GM23338 (cell line): ENCODE results near the gene NTN4. TPM values are rescaled to one million over a fixed set of nuclear protein-coding genes. Genes with fewer than 3 reads are reported as not detected.

Source experiments
- ATAC-seq: fragments of 200-7000 bp; cut with Tn5 transposase; 3 replicates; pipeline ENCODE4 v1.9.1; 2020
- DNase-seq: peaks from one replicate; pipeline ENCODE4 v3.0.0-alpha.2; 2015; ENCODE audit warnings: low spot score
- H2AFZ ChIP-seq: fragments of 200-600 bp; sonication (generic); 2 replicates; pipeline ENCODE4 v1.8.0; 2016; ENCODE audit warnings: antibody characterized with exemption, mild to moderate bottlenecking, moderate library complexity
- H3F3A ChIP-seq: fragments of 200-600 bp; sonication (generic); replicated peaks from 2 replicates; pipeline ENCODE4 v1.8.0; 2017; ENCODE audit warnings: antibody characterized with exemption, mixed run types, low read depth
- H3K27ac ChIP-seq: fragments of 200-600 bp; sonication (generic); 2 replicates; pipeline ENCODE4 v1.6.1; 2016; ENCODE audit warnings: low read depth
- H3K27me3 ChIP-seq: fragments of 200-600 bp; sonication (generic); 2 replicates; pipeline ENCODE4 v1.8.0; 2016; ENCODE audit warnings: mild to moderate bottlenecking, mixed run types, moderate library complexity; ENCODE audit not compliant: insufficient read depth
- H3K36me3 ChIP-seq: fragments of 200-600 bp; sonication (generic); 2 replicates; pipeline ENCODE4 v1.8.0; 2016; ENCODE audit warnings: mild to moderate bottlenecking; ENCODE audit not compliant: insufficient read depth
- H3K4me1 ChIP-seq: fragments of 200-600 bp; sonication (generic); 2 replicates; pipeline ENCODE4 v1.8.0; 2016; ENCODE audit warnings: mild to moderate bottlenecking, moderate library complexity; ENCODE audit not compliant: insufficient read depth
- H3K4me2 ChIP-seq: fragments of 200-600 bp; sonication (generic); 2 replicates; pipeline ENCODE4 v1.7.1; 2017; ENCODE audit warnings: mixed run types
- H3K4me3 ChIP-seq: fragments of 200-600 bp; sonication (generic); 2 replicates; pipeline ENCODE4 v1.6.1; 2016; ENCODE audit warnings: mixed run types
- H3K79me2 ChIP-seq: fragments of 200-600 bp; sonication (generic); replicated peaks from 2 replicates; pipeline ENCODE4 v1.8.0; 2017; ENCODE audit warnings: mild to moderate bottlenecking; ENCODE audit not compliant: insufficient read depth
- H3K9me2 ChIP-seq: fragments of 200-600 bp; sonication (generic); 2 replicates; pipeline ENCODE4 v1.8.0; 2017; ENCODE audit not compliant: insufficient read depth
- H4K20me1 ChIP-seq: fragments of 200-600 bp; sonication (generic); replicated peaks from 2 replicates; pipeline ENCODE4 v1.8.0; 2017; ENCODE audit warnings: mild to moderate bottlenecking; ENCODE audit not compliant: insufficient read depth
- H3K27ac Mint-ChIP-seq: 2 replicates; pipeline ENCODE4 v1.8.0; 2020; ENCODE audit warnings: inconsistent platforms, mild to moderate bottlenecking, moderate library complexity, mixed read lengths
- H3K27me3 Mint-ChIP-seq: 3 replicates; pipeline ENCODE4 v1.8.0; 2022; ENCODE audit warnings: low read depth, mild to moderate bottlenecking, moderate library complexity, mixed read lengths, inconsistent platforms; ENCODE audit not compliant: insufficient read depth, poor library complexity
- H3K36me3 Mint-ChIP-seq: 3 replicates; pipeline ENCODE4 v1.8.0; 2021; ENCODE audit warnings: low read depth, mild to moderate bottlenecking, inconsistent platforms, moderate library complexity, mixed read lengths
- H3K4me1 Mint-ChIP-seq: 3 replicates; pipeline ENCODE4 v1.8.0; 2020; ENCODE audit warnings: mild to moderate bottlenecking, inconsistent platforms, mixed read lengths
- H3K4me3 Mint-ChIP-seq: 3 replicates; pipeline ENCODE4 v1.8.0; 2021; ENCODE audit warnings: moderate library complexity, mild to moderate bottlenecking, inconsistent platforms, mixed read lengths
- H3K9me3 Mint-ChIP-seq: 3 replicates; pipeline ENCODE4 v1.8.0; 2020; ENCODE audit warnings: moderate library complexity, mild to moderate bottlenecking, inconsistent platforms, mixed read lengths
- CREB1 ChIP-seq: fragments of 250-450 bp; sonication (Bioruptor Pico); IDR thresholded peaks from 2 replicates; pipeline ENCODE4 v1.5.0; 2020; ENCODE audit warnings: low read depth, mild to moderate bottlenecking, moderate library complexity
- EZH2 ChIP-seq: fragments of 200-600 bp; sonication (generic); IDR thresholded peaks from one replicate; pipeline ENCODE4 v1.8.0; 2017; ENCODE audit warnings: antibody characterized with exemption, mild to moderate bottlenecking, low read depth; ENCODE audit not compliant: unreplicated experiment
- EZH2phosphoT487 ChIP-seq: fragments of 200-600 bp; sonication (generic); IDR thresholded peaks from one replicate; pipeline ENCODE4 v1.8.1; 2018; ENCODE audit warnings: antibody characterized with exemption; ENCODE audit not compliant: unreplicated experiment
- JUNB ChIP-seq: IDR thresholded peaks from one replicate; pipeline ENCODE4 v1.6.1; 2016; ENCODE audit warnings: antibody characterized with exemption; ENCODE audit not compliant: unreplicated experiment
- NANOG ChIP-seq: IDR thresholded peaks from 2 replicates; pipeline ENCODE4 v1.6.1; 2016; ENCODE audit warnings: antibody characterized with exemption, borderline replicate concordance
- POLR2AphosphoS5 ChIP-seq: IDR thresholded peaks from 2 replicates; pipeline ENCODE4 v1.6.1; 2016; ENCODE audit warnings: antibody characterized with exemption, low read depth
- STAT1 ChIP-seq: IDR thresholded peaks from one replicate; pipeline ENCODE4 v1.6.1; 2016; ENCODE audit warnings: antibody characterized with exemption; ENCODE audit not compliant: unreplicated experiment
- ZNF114 ChIP-seq: fragments of 250-450 bp; sonication (Bioruptor Pico); IDR thresholded peaks from 2 replicates; pipeline ENCODE4 v1.5.0; 2020; ENCODE audit warnings: mild to moderate bottlenecking, moderate library complexity
- ZNF331 ChIP-seq: fragments of 250-450 bp; sonication (Bioruptor Pico); IDR thresholded peaks from 2 replicates; pipeline ENCODE4 v1.5.0; 2020; ENCODE audit warnings: low read depth, mild to moderate bottlenecking, moderate library complexity
- polyA plus RNA-seq: library from polyadenylated mRNA; unstranded; fragments of >200 nt; fragmentation: Nextera tagmentation; extraction: Ambion mirVana; gene quantifications from 2 replicates; pipeline ENCODE4 v1.2.1, GENCODE V29; 2016
- total RNA-seq: library from RNA; depleted of rRNA; stranded (reverse); fragments of >200 nt; shearing (Covaris generic); gene quantifications from 2 replicates; pipeline ENCODE4 v1.2.3, GENCODE V29; 2014
- TF ChIP-seq, protein P1 (sequence below): fragments of 250-450 bp; sonication (Bioruptor Pico); IDR thresholded peaks from 2 replicates; pipeline ENCODE4 v1.5.0; 2020; ENCODE audit warnings: mild to moderate bottlenecking, moderate library complexity
- TF ChIP-seq, protein P2 (sequence below): IDR thresholded peaks from one replicate; pipeline ENCODE4 v1.6.1; 2018; ENCODE audit warnings: antibody characterized with exemption; ENCODE audit not compliant: unreplicated experiment
- TF ChIP-seq, protein P3 (sequence below), 2 experiments: fragments of 200-600 bp in 1 of 2; sonication (generic) in 1 of 2; conservative IDR thresholded peaks; 2 replicates each; pipeline versions ENCODE4 v1.5.1 to v1.6.1; 2016 to 2017; ENCODE audit warnings: antibody characterized with exemption in 2 of 2, low read depth in 2 of 2, mild to moderate bottlenecking in 2 of 2, moderate library complexity in 1 of 2
- TF ChIP-seq, protein P4 (sequence below): IDR thresholded peaks from 2 replicates; pipeline ENCODE4 v1.6.1; 2016; ENCODE audit warnings: antibody characterized with exemption

NTN4 gene
- total and polyA plus RNA-seq, 2 experiments from 2014 or later: 1.5 to 3.8 TPM

GRCh38 chr12:95705143-95705542 lies 85.4 kb downstream of the NTN4 start:
- H3F3A ChIP-seq: no peaks in the 10 kb centered on the region
- Mint-ChIP-seq H3K27ac (no peak overlapping the region), H3K4me3 (no peak overlapping the region), H3K4me1 (peaks cover 18% of the 10 kb centered on the region), H3K27me3 (no peaks in the 10 kb centered on the region), H3K36me3 (no peaks in the 10 kb centered on the region), H3K9me3 (no peaks in the 10 kb centered on the region)
- H2AFZ ChIP-seq: no peak overlapping the region
- no peak overlapping the region for H3K4me3 ChIP-seq
- no peak overlapping the region for H3K27ac ChIP-seq
- TF ChIP-seq EZH2phosphoT487 (no peak), POLR2AphosphoS5 (no peak), JUNB (no peak), STAT1 (no peak), NANOG (no peak), EZH2 (no peak), ZNF331 (CRISPR knock-in tag) (no peak), CREB1 (CRISPR knock-in tag) (no peak), ZNF114 (CRISPR knock-in tag) (no peak)
- TF ChIP-seq, protein P1, sequence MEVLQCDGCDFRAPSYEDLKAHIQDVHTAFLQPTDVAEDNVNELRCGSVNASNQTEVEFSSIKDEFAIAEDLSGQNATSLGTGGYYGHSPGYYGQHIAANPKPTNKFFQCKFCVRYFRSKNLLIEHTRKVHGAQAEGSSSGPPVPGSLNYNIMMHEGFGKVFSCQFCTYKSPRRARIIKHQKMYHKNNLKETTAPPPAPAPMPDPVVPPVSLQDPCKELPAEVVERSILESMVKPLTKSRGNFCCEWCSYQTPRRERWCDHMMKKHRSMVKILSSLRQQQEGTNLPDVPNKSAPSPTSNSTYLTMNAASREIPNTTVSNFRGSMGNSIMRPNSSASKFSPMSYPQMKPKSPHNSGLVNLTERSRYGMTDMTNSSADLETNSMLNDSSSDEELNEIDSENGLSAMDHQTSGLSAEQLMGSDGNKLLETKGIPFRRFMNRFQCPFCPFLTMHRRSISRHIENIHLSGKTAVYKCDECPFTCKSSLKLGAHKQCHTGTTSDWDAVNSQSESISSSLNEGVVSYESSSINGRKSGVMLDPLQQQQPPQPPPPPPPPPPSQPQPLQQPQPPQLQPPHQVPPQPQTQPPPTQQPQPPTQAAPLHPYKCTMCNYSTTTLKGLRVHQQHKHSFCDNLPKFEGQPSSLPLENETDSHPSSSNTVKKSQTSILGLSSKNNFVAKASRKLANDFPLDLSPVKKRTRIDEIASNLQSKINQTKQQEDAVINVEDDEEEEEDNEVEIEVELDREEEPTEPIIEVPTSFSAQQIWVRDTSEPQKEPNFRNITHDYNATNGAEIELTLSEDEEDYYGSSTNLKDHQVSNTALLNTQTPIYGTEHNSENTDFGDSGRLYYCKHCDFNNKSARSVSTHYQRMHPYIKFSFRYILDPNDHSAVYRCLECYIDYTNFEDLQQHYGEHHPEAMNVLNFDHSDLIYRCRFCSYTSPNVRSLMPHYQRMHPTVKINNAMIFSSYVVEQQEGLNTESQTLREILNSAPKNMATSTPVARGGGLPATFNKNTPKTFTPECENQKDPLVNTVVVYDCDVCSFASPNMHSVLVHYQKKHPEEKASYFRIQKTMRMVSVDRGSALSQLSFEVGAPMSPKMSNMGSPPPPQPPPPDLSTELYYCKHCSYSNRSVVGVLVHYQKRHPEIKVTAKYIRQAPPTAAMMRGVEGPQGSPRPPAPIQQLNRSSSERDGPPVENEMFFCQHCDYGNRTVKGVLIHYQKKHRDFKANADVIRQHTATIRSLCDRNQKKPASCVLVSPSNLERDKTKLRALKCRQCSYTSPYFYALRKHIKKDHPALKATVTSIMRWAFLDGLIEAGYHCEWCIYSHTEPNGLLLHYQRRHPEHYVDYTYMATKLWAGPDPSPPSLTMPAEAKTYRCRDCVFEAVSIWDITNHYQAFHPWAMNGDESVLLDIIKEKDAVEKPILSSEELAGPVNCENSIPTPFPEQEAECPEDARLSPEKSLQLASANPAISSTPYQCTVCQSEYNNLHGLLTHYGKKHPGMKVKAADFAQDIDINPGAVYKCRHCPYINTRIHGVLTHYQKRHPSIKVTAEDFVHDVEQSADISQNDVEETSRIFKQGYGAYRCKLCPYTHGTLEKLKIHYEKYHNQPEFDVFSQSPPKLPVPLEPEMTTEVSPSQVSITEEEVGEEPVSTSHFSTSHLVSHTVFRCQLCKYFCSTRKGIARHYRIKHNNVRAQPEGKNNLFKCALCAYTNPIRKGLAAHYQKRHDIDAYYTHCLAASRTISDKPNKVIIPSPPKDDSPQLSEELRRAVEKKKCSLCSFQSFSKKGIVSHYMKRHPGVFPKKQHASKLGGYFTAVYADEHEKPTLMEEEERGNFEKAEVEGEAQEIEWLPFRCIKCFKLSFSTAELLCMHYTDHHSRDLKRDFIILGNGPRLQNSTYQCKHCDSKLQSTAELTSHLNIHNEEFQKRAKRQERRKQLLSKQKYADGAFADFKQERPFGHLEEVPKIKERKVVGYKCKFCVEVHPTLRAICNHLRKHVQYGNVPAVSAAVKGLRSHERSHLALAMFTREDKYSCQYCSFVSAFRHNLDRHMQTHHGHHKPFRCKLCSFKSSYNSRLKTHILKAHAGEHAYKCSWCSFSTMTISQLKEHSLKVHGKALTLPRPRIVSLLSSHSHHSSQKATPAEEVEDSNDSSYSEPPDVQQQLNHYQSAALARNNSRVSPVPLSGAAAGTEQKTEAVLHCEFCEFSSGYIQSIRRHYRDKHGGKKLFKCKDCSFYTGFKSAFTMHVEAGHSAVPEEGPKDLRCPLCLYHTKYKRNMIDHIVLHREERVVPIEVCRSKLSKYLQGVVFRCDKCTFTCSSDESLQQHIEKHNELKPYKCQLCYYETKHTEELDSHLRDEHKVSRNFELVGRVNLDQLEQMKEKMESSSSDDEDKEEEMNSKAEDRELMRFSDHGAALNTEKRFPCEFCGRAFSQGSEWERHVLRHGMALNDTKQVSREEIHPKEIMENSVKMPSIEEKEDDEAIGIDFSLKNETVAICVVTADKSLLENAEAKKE: no peak
- TF ChIP-seq, protein P2, sequence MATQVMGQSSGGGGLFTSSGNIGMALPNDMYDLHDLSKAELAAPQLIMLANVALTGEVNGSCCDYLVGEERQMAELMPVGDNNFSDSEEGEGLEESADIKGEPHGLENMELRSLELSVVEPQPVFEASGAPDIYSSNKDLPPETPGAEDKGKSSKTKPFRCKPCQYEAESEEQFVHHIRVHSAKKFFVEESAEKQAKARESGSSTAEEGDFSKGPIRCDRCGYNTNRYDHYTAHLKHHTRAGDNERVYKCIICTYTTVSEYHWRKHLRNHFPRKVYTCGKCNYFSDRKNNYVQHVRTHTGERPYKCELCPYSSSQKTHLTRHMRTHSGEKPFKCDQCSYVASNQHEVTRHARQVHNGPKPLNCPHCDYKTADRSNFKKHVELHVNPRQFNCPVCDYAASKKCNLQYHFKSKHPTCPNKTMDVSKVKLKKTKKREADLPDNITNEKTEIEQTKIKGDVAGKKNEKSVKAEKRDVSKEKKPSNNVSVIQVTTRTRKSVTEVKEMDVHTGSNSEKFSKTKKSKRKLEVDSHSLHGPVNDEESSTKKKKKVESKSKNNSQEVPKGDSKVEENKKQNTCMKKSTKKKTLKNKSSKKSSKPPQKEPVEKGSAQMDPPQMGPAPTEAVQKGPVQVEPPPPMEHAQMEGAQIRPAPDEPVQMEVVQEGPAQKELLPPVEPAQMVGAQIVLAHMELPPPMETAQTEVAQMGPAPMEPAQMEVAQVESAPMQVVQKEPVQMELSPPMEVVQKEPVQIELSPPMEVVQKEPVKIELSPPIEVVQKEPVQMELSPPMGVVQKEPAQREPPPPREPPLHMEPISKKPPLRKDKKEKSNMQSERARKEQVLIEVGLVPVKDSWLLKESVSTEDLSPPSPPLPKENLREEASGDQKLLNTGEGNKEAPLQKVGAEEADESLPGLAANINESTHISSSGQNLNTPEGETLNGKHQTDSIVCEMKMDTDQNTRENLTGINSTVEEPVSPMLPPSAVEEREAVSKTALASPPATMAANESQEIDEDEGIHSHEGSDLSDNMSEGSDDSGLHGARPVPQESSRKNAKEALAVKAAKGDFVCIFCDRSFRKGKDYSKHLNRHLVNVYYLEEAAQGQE: no peak
- TF ChIP-seq, protein P3, sequence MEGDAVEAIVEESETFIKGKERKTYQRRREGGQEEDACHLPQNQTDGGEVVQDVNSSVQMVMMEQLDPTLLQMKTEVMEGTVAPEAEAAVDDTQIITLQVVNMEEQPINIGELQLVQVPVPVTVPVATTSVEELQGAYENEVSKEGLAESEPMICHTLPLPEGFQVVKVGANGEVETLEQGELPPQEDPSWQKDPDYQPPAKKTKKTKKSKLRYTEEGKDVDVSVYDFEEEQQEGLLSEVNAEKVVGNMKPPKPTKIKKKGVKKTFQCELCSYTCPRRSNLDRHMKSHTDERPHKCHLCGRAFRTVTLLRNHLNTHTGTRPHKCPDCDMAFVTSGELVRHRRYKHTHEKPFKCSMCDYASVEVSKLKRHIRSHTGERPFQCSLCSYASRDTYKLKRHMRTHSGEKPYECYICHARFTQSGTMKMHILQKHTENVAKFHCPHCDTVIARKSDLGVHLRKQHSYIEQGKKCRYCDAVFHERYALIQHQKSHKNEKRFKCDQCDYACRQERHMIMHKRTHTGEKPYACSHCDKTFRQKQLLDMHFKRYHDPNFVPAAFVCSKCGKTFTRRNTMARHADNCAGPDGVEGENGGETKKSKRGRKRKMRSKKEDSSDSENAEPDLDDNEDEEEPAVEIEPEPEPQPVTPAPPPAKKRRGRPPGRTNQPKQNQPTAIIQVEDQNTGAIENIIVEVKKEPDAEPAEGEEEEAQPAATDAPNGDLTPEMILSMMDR (conservative IDR thresholded peaks at IDR 0.05; ENCODE audit: low read depth in 2 of 2): no peak
- TF ChIP-seq, protein P4, sequence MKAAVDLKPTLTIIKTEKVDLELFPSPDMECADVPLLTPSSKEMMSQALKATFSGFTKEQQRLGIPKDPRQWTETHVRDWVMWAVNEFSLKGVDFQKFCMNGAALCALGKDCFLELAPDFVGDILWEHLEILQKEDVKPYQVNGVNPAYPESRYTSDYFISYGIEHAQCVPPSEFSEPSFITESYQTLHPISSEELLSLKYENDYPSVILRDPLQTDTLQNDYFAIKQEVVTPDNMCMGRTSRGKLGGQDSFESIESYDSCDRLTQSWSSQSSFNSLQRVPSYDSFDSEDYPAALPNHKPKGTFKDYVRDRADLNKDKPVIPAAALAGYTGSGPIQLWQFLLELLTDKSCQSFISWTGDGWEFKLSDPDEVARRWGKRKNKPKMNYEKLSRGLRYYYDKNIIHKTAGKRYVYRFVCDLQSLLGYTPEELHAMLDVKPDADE: no peak
- no peaks in the 10 kb centered on the region for H3K27me3 ChIP-seq
- no peak for ATAC-seq
- no peak for DNase-seq
- no peak overlapping the region for H3K4me2 ChIP-seq
- no peaks in the 10 kb centered on the region for H3K9me2 ChIP-seq
- no peaks in the 10 kb centered on the region for H4K20me1 ChIP-seq
- H3K79me2 ChIP-seq: no peaks in the 10 kb centered on the region
- no peaks in the 10 kb centered on the region for H3K36me3 ChIP-seq
- peaks cover 12% of the 10 kb centered on the region for H3K4me1 ChIP-seq
